CD4-positive, alpha-beta T cell treated with Interferon alpha-2 for 1 hour (primary cell): ENCODE data around the gene SYT2.

Experiments used
- DNase-seq, 2 donors: peaks; one replicate each; pipeline ENCODE4 v3.0.0-alpha.2; 2020 to 2022

SYT2 gene

GRCh38 chr1:202703191-202703590, 7.1 kb downstream of the SYT2 start:
- no peak for DNase-seq

GRCh38 chr1:202702088-202702487, 8.2 kb downstream of the SYT2 start:
- no peak for DNase-seq

GRCh38 chr1:202701200-202701599, 9.1 kb downstream of the SYT2 start:
- DNase-seq: no peak

GRCh38 chr1:202700061-202700460, 10.2 kb downstream of the SYT2 start:
- no peak for DNase-seq

GRCh38 chr1:202698276-202698675, 12.0 kb downstream of the SYT2 start:
- no peak for DNase-seq

GRCh38 chr1:202697038-202697437, 13.2 kb downstream of the SYT2 start:
- no peak for DNase-seq

- no peak for DNase-seq
These were observed 15.9 kb downstream of the SYT2 start for GRCh38 chr1:202694314-202694713.

- DNase-seq: peak; percentile 36 to 63
These were observed 17.2 kb downstream of the SYT2 start for GRCh38 chr1:202692959-202693555.

- no peak for DNase-seq
These were observed 18.4 kb downstream of the SYT2 start for GRCh38 chr1:202691816-202692215.

- DNase-seq: no peak
These were observed 20.5 kb downstream of the SYT2 start for GRCh38 chr1:202689493-202690342.

GRCh38 chr1:202689082-202689481, 21.2 kb downstream of the SYT2 start:
- no peak for DNase-seq

GRCh38 chr1:202688401-202688800, 21.9 kb downstream of the SYT2 start:
- DNase-seq: no peak

- DNase-seq: no peak
These were observed 22.5 kb downstream of the SYT2 start for GRCh38 chr1:202687798-202688197.

- DNase-seq: no peak
These were observed 22.9 kb downstream of the SYT2 start for GRCh38 chr1:202687370-202687769.

- DNase-seq: no peak
These were observed 24.6 kb downstream of the SYT2 start for GRCh38 chr1:202685641-202686040.

GRCh38 chr1:202684716-202685115, 25.5 kb downstream of the SYT2 start:
- no peak for DNase-seq

- no peak for DNase-seq
These were observed 27.2 kb downstream of the SYT2 start for GRCh38 chr1:202683029-202683428.

- no peak for DNase-seq
These were observed 27.8 kb downstream of the SYT2 start for GRCh38 chr1:202682477-202682876.

- DNase-seq: no peak
These were observed 28.4 kb downstream of the SYT2 start for GRCh38 chr1:202681736-202682420.

- DNase-seq: no peak
These were observed 29.5 kb downstream of the SYT2 start for GRCh38 chr1:202680586-202681352.

GRCh38 chr1:202679406-202680177, 30.7 kb downstream of the SYT2 start:
- DNase-seq: no peak

GRCh38 chr1:202677433-202677832, 32.8 kb downstream of the SYT2 start:
- no peak for DNase-seq
